Left ventricle myocardium superior (tissue), 1 donor: ENCODE results near the gene IRS1. TPM values are rescaled to one million over a fixed set of nuclear protein-coding genes. Genes with fewer than 3 reads are reported as not detected.
"Not testable (repeated sequence)": the region's sequence is repeated elsewhere in the genome, so short reads cannot be mapped to it uniquely, and the experiment has no call there.

Experiments used
- ATAC-seq: fragments of 200-7000 bp; cut with Tn5 transposase; one replicate; pipeline ENCODE4 v1.9.1; 2020; ENCODE audit warnings: mild to moderate bottlenecking, moderate library complexity
- DNase-seq: peaks from one replicate; pipeline ENCODE4 v3.0.0-alpha.2; 2020
- intact Hi-C: fragments of 100-400 bp; cut with micrococcal nuclease; formaldehyde crosslinking; loops from one replicate; pipeline ENCODE4 v1.11.0; 2022
- long read RNA-seq: library from polyadenylated mRNA; unstranded; transcript quantifications from one replicate; pipeline ENCODE4 v2.0.0, GENCODE V29; 2021
- total RNA-seq: library from RNA; stranded (reverse); fragmentation: NEBNext Ultra II Directional; extraction: Animal tissue kit (Norgen Biotek cat#: 25700); gene quantifications from one replicate; pipeline ENCODE4 v1.2.1, GENCODE V29; 2021
- donor health status: DM: no; HTN: yes; CAD: no; lungs with severe emphysema.

The IRS1 gene, protein sequence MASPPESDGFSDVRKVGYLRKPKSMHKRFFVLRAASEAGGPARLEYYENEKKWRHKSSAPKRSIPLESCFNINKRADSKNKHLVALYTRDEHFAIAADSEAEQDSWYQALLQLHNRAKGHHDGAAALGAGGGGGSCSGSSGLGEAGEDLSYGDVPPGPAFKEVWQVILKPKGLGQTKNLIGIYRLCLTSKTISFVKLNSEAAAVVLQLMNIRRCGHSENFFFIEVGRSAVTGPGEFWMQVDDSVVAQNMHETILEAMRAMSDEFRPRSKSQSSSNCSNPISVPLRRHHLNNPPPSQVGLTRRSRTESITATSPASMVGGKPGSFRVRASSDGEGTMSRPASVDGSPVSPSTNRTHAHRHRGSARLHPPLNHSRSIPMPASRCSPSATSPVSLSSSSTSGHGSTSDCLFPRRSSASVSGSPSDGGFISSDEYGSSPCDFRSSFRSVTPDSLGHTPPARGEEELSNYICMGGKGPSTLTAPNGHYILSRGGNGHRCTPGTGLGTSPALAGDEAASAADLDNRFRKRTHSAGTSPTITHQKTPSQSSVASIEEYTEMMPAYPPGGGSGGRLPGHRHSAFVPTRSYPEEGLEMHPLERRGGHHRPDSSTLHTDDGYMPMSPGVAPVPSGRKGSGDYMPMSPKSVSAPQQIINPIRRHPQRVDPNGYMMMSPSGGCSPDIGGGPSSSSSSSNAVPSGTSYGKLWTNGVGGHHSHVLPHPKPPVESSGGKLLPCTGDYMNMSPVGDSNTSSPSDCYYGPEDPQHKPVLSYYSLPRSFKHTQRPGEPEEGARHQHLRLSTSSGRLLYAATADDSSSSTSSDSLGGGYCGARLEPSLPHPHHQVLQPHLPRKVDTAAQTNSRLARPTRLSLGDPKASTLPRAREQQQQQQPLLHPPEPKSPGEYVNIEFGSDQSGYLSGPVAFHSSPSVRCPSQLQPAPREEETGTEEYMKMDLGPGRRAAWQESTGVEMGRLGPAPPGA (N-terminal part only)
- total RNA-seq = 24.1 TPM
- long read RNA-seq, full-length matches to known transcripts = 19 of 34 reads
- long read RNA-seq, partial matches to known transcripts = 0 of 34 reads
- long read RNA-seq, other reads (novel, unspliced or antisense) = 15 of 34 reads

DNA sequence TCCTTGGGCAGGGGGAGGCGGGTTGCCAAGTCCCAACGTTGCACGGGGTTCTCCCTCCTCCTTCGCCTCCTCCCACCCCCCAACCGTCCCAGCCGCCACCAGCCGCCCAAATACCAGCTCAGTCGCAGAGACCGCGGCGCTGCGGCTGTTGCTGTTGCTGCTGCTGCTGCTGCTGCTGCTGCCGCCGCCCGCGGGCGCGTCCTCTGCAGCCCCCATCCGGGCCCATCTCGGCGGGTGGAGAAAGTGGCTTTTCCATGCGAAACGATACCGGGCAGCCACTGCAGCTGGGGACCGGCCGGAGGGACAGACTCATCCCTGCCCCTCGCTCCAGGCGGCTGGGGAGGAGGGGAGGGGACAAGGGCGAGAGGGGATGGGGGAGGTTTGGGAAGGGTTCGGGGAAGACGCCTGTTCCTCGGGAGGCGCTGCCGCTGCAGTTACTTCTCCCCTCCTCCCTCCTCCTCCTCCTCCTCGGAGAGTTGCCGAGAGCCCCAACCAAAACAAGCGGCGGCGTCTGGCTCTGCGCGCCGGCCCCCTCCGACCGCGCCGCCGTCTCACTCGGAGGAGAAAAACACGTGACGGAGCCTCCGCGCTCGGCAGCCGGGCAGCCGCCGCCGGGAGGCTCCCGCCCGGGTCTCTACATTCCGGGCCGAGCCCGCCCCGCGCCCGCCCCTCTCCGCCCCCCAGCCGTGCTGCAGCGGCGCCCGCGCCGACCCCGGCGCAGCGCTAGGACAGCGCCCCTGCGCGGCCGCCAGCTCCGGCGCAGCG lies at the start of gene IRS1:
Gene IRS1 (minus strand): TSS at position 610 of the 765 bp plus-strand sequence. CDS start 1,082 bp downstream, outside the sequence.
- ATAC-seq = peak; percentile 67
- peak; percentile 85 for DNase-seq
- intact Hi-C loops = no loop called here

DNA sequence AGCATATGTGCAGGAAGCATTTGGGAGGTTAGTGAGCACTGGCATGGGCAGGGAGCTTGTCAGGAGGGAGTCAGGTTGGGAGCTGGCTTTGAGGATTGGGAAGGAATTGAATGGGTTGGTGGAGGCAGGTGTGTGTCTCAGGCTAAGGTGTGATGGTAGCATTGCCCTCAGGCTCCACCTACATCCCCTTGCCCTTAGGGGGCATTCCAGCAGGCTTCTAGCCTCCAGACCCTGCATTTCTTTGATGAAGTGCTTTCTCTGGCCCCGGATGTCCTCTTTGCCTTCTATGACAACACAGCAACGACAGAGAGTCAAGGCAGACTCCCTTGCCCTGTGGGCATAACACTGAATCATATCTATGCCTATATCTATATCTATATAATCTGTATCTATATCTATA lies 49.7 kb upstream of the IRS1 start:
- intact Hi-C loops = no loop called here
- no peak for DNase-seq
- no peak for ATAC-seq

DNA sequence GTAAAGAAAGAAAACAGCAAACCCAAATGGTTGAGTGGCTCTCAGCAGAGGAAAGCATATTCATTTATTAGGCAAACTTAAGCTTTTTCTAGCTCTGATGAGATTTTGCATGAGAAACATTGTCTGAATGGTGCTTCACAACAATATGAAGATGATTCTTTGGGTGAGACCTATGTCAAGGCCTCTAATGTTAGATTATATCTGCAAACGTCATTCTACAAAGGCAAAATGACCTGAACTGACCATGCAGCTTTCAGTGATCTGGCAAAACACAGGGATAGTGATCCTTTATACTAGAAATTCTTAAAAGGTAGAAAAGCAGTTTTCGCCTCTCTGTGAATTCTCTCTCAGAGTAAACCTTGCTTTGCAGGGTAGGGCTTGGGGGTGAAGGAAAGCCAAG lies 47.9 kb upstream of the IRS1 start:
- no peak for DNase-seq
- ATAC-seq = no peak
- intact Hi-C loops = no loop called here

GRCh38 chr2:226847090-226847489 lies 47.5 kb upstream of the IRS1 start:
- intact Hi-C loops = no loop called here
- ATAC-seq = no peak
- no peak for DNase-seq

DNA sequence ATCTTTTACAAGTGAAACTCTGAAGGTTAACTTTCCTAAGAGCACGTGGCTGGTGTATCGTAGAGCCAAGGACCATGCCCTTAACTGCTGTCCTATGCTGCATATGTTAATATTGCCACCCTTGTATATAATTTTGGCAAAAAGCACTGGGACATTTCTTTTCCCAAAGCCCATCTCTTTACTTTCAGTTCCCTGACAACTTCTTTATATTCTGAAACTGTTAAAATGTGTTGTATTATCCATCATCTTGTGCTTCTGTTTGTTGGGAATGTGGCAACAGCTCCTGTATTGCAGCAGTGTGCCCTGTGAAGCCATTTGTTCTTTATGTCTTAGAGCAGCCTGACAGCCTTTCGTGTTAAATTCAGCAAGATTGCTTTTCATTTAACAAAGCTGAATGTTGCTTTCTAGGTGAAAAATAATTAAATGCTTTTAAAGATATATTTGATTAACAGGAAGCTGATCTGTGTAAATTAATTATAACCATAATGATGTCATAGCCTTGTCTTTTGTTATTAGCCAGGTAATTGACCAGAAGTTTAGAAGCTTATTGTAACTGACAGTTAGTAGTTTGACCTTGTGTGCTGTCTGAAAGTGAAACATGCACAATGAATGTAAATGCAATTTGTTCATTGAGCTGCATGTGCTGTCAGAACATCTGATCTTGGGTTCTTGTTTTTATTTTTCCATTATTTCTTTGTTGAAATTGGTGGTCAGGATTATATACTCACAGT lies 45.9 kb upstream of the IRS1 start:
- intact Hi-C loops = no loop called here
- DNase-seq = no peak
- peak; percentile 38 for ATAC-seq

- DNase-seq, intact Hi-C loops, ATAC-seq: not testable (repeated sequence)
These were observed 43.4 kb upstream of the IRS1 start for GRCh38 chr2:226843001-226843400.

DNA sequence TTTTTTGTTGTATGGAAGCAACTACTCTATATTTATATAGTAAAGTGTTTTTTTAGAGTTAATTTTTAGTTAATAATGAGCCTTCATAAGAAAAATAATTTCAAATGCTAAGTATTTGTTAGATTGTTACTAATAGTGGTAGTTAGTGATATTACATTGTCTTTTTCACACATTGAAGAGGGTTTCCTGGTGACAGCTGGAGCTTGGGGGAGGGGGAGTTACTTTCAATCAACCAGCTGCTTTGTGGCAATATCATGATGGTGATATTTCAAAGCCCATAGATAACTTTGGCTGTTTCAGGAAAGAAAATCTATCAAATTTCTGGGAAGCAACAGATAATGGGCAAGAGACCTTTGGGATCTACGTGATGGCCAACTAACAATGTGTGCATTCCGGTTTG lies 40.3 kb upstream of the IRS1 start:
- ATAC-seq (no peak), DNase-seq (no peak)
- intact Hi-C loops = loop anchor here (10.0 kb wide), 1 partner anchor 145 kb away; no protein-coding TSS in a partner anchor

DNA sequence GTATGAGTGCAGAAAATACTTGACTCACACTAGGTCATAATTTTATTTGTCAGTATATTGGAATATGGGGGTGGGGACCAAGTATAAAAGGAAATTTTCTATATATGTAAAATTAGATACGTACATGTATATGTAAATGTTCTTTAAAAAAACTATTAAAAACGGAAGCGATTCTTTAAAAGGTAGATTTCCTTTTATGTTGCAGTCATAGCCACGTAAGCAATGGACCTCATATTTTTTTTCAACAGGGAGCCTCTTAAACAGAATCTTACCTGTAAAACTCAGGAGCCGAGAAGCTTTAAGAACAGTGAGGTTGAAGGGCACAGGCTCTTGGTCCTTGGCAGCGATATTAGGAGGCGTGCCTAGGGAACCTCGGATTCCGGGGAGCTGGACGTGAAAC lies 39.5 kb upstream of the IRS1 start:
- no peak for ATAC-seq
- no peak for DNase-seq
- intact Hi-C loops = loop anchor here (10.0 kb wide), 1 partner anchor 146 kb away; no protein-coding TSS in a partner anchor

DNA sequence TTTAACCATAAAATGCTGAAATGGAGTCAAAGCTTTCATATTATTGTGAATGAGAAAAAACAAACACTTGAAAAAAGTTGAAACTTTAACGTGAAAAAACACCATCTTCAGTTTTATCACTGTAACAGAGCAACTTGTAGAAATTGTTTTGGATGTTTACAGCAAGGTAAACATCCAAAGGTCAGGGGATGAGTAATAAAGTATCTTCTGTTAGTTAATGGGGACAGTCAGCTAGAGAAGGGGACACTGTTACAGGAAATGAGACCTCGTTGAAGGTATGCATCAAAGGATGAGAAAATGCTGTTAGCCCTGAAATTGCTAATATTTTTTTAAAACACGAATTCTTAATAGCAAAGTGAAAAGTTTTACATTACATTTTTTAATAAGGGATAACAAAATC lies 39.1 kb upstream of the IRS1 start:
- intact Hi-C loops = loop anchor here (10.0 kb wide), 1 partner anchor 146 kb away; no protein-coding TSS in a partner anchor
- DNase-seq = no peak
- no peak for ATAC-seq

- no peak for ATAC-seq
- intact Hi-C loops = loop anchor here (10.0 kb wide), 1 partner anchor 147 kb away; no protein-coding TSS in a partner anchor
- no peak for DNase-seq
These were observed 38.4 kb upstream of the IRS1 start for GRCh38 chr2:226837787-226838603.

DNA sequence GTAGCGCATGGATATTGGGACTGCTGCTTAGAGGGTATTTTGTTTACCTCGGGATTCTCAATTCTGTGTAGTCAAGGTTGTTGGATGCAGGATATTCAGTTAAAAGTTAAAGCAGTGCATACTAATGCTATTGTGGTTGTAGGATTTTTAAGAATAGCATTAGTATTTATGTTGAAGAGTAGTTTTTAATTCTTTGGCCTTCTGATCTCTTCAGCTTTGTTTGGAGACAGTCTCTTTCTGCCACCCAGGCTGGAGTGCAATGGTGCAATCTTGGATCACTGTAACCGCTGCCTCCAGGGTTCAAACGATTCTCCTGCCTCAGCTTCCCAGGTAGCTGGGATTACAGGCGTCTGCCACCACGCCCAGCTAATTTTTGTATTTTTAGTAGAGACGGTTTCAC lies 37.7 kb upstream of the IRS1 start:
- intact Hi-C loops = loop anchor here (10.0 kb wide), 1 partner anchor 147 kb away; no protein-coding TSS in a partner anchor
- DNase-seq (no peak), ATAC-seq (no peak)

- no peak for ATAC-seq
- intact Hi-C loops = loop anchor here (10.0 kb wide), 1 partner anchor 148 kb away; no protein-coding TSS in a partner anchor
- DNase-seq = no peak
These were observed 36.9 kb upstream of the IRS1 start for GRCh38 chr2:226836548-226836885.

- DNase-seq (peak; percentile 97), ATAC-seq (peak; percentile 100)
- intact Hi-C loops = loop anchor here (10.0 kb wide), 1 partner anchor 149 kb away; no protein-coding TSS in a partner anchor
These were observed 36.4 kb upstream of the IRS1 start, which contains the start of gene RHBDD1 for GRCh38 chr2:226835796-226836547. RHBDD1 (plus strand) TSS chr2:226836054; CDS start chr2:226864694, 28,640 bp downstream.

- intact Hi-C loops = loop anchor here (10.0 kb wide), 1 partner anchor 149 kb away; no protein-coding TSS in a partner anchor
- DNase-seq (no peak), ATAC-seq (peak; percentile 61)
These were observed 35.8 kb upstream of the IRS1 start for GRCh38 chr2:226835420-226835795.

- not testable (repeated sequence) for ATAC-seq, DNase-seq
- intact Hi-C loops = loop anchor here (10.0 kb wide), 1 partner anchor 150 kb away; no protein-coding TSS in a partner anchor
These were observed 35.3 kb upstream of the IRS1 start for GRCh38 chr2:226834880-226835279.

DNA sequence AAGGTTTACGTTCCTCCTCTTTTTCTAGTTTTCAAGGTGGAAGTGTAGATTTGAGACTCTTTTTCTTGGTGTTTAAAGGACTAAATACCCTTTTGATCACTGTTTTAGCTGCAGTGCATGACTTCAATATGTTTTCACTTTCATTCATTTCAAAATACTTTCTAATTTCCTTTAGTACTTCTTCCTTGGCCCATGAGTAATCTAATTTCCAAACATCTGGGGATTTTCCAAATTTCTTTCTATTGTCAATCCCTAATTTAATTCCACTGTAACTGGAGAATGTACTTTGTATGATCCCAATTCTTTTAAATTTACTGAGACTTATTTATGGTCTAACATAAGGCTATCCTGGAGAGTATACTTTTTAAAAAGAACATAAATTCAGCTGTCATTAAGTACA lies 32.4 kb upstream of the IRS1 start:
- DNase-seq = no peak
- intact Hi-C loops = loop anchor here (10.0 kb wide), 1 partner anchor 153 kb away; no protein-coding TSS in a partner anchor
- no peak for ATAC-seq
